ENCODE measurements around the gene TMPRSS6. TPM values are rescaled to one million over a fixed set of nuclear protein-coding genes. Genes with fewer than 3 reads are reported as not detected.

TMPRSS6 gene
- total RNA-seq, 1 donor from 2014 or later = not detected

DNA sequence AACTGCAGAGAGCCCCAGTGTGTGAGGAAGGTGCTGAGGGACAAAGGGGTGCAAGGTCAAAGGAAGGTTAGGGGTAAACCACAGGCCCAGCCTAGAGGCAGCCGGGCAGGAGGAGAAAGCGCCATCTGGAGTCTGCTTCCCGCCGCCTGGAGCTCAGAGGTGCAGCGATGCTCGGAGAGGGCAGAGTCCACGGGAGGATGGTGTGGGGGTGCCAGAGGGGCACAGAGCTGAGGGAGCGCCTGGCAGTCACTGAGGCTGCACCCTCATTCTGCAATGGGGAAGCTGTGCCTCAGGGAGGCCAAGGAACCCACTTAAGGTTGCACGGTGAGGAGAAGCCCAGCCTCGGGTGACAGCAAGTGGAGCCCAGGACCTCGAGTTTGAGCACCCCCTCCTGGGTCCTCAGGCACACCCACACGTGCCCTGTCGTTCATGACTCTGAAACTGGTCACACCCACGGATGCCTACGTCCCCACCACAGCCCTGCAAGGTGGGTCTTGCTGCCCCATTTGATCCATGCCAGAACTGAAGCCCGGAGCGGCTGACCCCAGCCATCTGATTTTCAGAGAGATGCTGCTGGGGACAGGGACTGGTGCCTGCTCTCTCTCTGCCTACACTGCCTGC is 38.6 kb upstream of the TMPRSS6 start:
- TF ChIP-seq, protein P1, sequence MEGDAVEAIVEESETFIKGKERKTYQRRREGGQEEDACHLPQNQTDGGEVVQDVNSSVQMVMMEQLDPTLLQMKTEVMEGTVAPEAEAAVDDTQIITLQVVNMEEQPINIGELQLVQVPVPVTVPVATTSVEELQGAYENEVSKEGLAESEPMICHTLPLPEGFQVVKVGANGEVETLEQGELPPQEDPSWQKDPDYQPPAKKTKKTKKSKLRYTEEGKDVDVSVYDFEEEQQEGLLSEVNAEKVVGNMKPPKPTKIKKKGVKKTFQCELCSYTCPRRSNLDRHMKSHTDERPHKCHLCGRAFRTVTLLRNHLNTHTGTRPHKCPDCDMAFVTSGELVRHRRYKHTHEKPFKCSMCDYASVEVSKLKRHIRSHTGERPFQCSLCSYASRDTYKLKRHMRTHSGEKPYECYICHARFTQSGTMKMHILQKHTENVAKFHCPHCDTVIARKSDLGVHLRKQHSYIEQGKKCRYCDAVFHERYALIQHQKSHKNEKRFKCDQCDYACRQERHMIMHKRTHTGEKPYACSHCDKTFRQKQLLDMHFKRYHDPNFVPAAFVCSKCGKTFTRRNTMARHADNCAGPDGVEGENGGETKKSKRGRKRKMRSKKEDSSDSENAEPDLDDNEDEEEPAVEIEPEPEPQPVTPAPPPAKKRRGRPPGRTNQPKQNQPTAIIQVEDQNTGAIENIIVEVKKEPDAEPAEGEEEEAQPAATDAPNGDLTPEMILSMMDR (IDR thresholded peaks at IDR 0.05; ENCODE audit: borderline replicate concordance) = no peak
- no peak for DNase-seq
- no peaks in the 10 kb centered on the region for H3K4me1 ChIP-seq
- peaks cover 65% of the 10 kb centered on the region for H3K27me3 ChIP-seq (ENCODE audit: low read depth)
- H3K4me3 ChIP-seq = no peak overlapping the region
- H3K9me3 ChIP-seq (replicated peaks) = peaks cover 16% of the 10 kb centered on the region
- no peak overlapping the region for H3K27ac ChIP-seq (replicated peaks)
- no peaks in the 10 kb centered on the region for H3K36me3 ChIP-seq
- intact Hi-C loops (cut with micrococcal nuclease) = no loop called here

DNA sequence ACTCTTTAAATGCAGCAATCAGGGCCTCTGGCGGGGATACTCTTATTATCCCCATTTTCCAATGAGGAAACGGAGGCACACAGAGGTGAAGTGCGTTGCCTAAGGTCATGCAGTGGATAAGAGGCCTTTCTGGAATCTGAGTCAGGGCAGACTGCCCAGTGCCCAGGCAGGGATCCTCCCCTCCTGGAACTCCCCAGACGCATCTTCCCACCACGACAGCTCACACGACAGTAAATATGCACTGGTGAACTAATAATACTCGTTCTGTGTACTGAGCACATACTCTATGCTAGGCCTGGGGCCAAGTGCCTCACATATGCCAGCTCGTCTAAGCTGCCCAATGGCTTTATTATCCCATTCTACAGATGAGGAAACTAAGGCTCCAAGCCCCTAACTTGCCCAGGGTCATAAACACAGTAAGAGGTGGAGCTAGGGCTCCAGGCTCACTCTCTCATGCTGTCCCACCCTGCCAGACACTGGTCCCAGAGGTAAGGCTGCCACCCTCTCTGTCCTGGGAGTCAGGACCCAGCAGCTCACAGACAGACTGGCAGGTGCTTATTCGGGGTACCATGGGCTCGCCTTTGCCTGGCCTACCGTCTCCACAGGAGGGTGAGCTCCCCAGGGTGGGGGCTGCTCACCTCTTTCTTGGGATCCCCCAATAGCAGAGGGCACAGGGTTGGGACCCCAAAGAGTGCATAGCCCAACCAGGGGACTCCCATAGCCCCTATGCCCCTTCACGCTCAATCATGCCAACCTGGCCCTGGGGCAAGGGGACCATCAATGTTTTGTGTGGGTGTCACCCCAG is 37.9 kb upstream of the TMPRSS6 start:
- DNase-seq = no peak

DNA sequence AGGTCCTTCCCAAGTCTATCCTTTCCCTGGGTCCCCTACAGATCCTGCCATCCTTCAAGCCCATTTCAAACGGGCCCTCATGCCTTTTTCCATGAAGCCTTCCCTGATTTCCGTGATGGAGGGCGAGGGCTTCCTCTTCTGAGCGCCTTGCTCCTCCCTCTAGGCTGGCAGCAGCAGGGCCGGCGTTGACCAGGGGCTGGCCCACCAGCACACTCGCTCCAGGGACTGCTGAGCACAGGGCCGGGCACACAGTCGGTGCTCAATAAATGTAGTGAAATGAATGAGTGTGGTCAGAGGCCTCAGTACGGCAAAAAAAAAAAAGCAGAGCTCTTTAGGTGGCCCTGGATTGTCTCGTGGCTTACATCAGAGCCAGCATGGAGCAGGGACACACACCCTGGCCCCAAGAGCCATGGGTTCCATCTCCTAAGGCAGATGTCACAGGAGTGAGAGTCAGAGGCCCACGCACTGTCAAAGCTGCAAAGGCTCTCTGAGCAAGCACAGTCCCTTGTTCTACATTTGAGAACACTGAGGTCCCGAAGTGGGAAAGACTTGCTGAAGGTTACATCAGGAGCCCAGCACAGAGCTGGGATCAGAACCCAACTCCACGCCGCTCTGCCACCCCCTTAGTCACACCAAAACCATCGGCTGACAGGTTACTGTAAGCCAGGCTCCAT is 37.1 kb upstream of the TMPRSS6 start:
- Histone ChIP-seq H3K4me3 (no peak overlapping the region), H3K9me3 (replicated peaks) (peaks cover 11% of the 10 kb centered on the region), H3K36me3 (no peaks in the 10 kb centered on the region), H3K4me1 (no peaks in the 10 kb centered on the region), H3K27ac (replicated peaks) (no peak overlapping the region), H3K27me3 (ENCODE audit: low read depth) (peaks cover 74% of the 10 kb centered on the region)
- DNase-seq = no peak
- intact Hi-C loops (cut with micrococcal nuclease) = no loop called here
- TF ChIP-seq, protein P1 (IDR thresholded peaks at IDR 0.05; ENCODE audit: borderline replicate concordance) = no peak

More for the DNA sequence above, 37.9 kb upstream of the TMPRSS6 start:
- intact Hi-C loops (cut with micrococcal nuclease) = no loop called here
- no peaks in the 10 kb centered on the region for H3K36me3 ChIP-seq
- peaks cover 16% of the 10 kb centered on the region for H3K9me3 ChIP-seq (replicated peaks)
- H3K27me3 ChIP-seq (ENCODE audit: low read depth) = peaks cover 67% of the 10 kb centered on the region
- no peak overlapping the region for H3K27ac ChIP-seq (replicated peaks)
- TF ChIP-seq, protein P1 (IDR thresholded peaks at IDR 0.05; ENCODE audit: borderline replicate concordance) = no peak
- no peak overlapping the region for H3K4me3 ChIP-seq
- no peaks in the 10 kb centered on the region for H3K4me1 ChIP-seq

DNA sequence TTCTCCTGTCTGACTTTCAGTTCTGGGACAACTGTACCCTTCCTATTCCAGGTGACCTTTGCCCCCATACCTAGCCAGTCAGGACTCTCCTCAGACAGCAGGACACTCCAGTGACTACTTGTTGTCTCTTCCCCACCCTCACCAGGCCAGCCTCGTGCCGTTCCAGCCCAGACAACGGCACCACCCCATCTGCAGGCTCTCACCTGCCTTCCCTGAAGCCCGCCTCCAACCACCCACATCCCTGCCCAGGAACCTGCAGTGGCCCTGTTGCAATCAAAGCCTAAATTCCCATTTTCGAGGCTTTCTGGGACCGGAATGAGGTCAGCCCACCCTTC is 36.5 kb upstream of the TMPRSS6 start:
- intact Hi-C loops (cut with micrococcal nuclease) = no loop called here
- Histone ChIP-seq H3K9me3 (replicated peaks) (peaks cover 7% of the 10 kb centered on the region), H3K4me1 (no peaks in the 10 kb centered on the region), H3K4me3 (no peak overlapping the region), H3K27me3 (ENCODE audit: low read depth) (peaks cover 80% of the 10 kb centered on the region), H3K27ac (replicated peaks) (no peak overlapping the region), H3K36me3 (no peaks in the 10 kb centered on the region)
- DNase-seq = no peak
- TF ChIP-seq, protein P1 (IDR thresholded peaks at IDR 0.05; ENCODE audit: borderline replicate concordance) = no peak

DNA sequence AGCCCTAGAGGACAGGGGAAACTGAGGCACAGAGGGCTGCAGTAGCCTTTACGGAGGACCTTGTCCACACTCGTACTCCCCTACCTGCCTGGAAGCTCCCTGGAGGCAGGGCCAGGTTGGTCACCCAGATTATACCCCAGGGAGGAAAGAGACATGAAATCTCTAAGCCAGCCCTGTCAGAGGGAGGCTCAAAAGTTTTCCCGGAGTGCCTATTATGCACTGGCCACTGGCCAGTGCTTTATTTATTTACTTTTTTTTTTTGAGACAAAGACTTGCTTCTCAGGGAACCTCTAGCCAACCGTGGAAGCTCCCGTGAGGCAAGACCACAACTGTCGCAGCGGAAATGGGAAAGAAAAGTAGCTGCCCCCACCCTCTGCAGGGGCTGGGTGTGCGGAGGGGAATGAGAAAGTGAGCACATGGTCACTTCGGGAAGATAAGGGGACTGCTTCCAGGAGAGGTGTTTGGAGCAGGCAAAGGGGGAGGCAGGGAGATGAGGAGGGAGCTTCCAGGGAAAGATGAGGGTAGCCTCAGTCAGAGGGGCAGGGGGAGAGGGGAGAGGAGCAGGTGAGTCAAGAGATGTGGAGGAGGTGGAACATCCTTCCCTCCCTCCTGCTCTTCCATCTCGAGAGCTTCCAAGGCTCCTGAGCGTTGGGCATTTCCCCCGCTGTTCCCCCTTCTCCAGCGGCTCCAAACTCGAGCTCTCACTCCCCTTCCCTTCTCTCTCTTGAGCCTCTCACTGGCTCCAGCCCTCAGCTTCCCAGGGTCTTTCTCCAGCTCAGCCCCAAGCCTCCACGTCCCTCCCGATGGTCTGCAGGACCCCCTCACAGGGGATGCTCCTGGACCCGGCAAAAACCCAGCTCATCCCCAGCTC is 35.9 kb upstream of the TMPRSS6 start:
- Histone ChIP-seq H3K27ac (replicated peaks) (no peak overlapping the region), H3K36me3 (no peaks in the 10 kb centered on the region), H3K27me3 (ENCODE audit: low read depth) (peaks cover 86% of the 10 kb centered on the region), H3K9me3 (replicated peaks) (peaks cover under 1% of the 10 kb centered on the region), H3K4me1 (no peaks in the 10 kb centered on the region), H3K4me3 (no peak overlapping the region)
- TF ChIP-seq, protein P1 (IDR thresholded peaks at IDR 0.05; ENCODE audit: borderline replicate concordance) = no peak
- intact Hi-C loops (cut with micrococcal nuclease) = no loop called here
- DNase-seq = no peak
